MM.1S (cell line): ENCODE results near the gene MAP3K8.

ENCODE experiments used
- EZH2 ChIP-seq: fragments of 300-600 bp; sonication (generic); optimal IDR thresholded peaks from 2 replicates; pipeline ENCODE3; 2017; ENCODE audit warnings: low read depth, mild to moderate bottlenecking, antibody characterized with exemption, low read length, mixed read lengths
- EZH2phosphoT487 ChIP-seq: fragments of 300-600 bp; sonication (generic); IDR thresholded peaks from 2 replicates; pipeline ENCODE4 v1.6.1; 2018; ENCODE audit warnings: antibody characterized with exemption, low read length
- TF ChIP-seq, protein P1 (sequence below): fragments of 300-600 bp; sonication (generic); IDR thresholded peaks from 2 replicates; pipeline ENCODE4 v1.5.1; 2016; ENCODE audit warnings: antibody characterized with exemption, low read length, mixed read lengths

DNA sequence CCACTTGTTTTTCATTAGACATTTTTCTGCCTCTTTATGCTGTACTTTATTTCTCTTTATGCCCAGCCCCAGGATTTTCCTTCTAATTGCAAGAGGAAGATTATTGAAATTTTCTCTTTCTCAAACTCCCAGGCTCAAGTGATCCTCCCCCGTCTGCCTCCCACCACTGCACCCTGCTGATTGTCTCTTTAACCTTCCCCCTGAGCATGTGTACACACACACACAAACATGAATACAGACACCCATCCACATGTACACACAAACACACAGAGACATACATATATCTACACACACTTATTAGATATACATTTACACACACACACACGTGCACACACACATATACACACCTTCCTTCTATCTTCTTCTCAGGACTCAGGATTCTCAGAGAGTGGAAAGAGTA lies 37.3 kb upstream of the MAP3K8 start:
- TF ChIP-seq, protein P1, sequence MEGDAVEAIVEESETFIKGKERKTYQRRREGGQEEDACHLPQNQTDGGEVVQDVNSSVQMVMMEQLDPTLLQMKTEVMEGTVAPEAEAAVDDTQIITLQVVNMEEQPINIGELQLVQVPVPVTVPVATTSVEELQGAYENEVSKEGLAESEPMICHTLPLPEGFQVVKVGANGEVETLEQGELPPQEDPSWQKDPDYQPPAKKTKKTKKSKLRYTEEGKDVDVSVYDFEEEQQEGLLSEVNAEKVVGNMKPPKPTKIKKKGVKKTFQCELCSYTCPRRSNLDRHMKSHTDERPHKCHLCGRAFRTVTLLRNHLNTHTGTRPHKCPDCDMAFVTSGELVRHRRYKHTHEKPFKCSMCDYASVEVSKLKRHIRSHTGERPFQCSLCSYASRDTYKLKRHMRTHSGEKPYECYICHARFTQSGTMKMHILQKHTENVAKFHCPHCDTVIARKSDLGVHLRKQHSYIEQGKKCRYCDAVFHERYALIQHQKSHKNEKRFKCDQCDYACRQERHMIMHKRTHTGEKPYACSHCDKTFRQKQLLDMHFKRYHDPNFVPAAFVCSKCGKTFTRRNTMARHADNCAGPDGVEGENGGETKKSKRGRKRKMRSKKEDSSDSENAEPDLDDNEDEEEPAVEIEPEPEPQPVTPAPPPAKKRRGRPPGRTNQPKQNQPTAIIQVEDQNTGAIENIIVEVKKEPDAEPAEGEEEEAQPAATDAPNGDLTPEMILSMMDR = no peak
- TF ChIP-seq EZH2 = no peak
- no peak for TF ChIP-seq EZH2phosphoT487
